GM04504 (cell line): ENCODE data around the gene ABL2.
A peak's percentile ranks its signal among the peaks of the same experiment; 100 is the strongest.
"Not testable (repeated sequence)": the region's sequence is repeated elsewhere in the genome, so short reads cannot be mapped to it uniquely, and the experiment has no call there.

ENCODE experiments used
- DNase-seq: peaks from one replicate; pipeline ENCODE4 v3.0.0-alpha.2; 2012; ENCODE audit warnings: low read depth

Gene ABL2

GRCh38 chr1:179169616-179170467, 59.6 kb downstream of the ABL2 start:
- peak; percentile 76 for DNase-seq

GRCh38 chr1:179168536-179168935, 60.9 kb downstream of the ABL2 start:
- DNase-seq: no peak

GRCh38 chr1:179167955-179168354, 61.5 kb downstream of the ABL2 start:
- no peak for DNase-seq

GRCh38 chr1:179167418-179167777, 62.1 kb downstream of the ABL2 start:
- DNase-seq: no peak

GRCh38 chr1:179166663-179167417, 62.6 kb downstream of the ABL2 start:
- peak; percentile 37 for DNase-seq

- no peak for DNase-seq
These were observed 65.0 kb downstream of the ABL2 start for GRCh38 chr1:179164494-179164893.

- no peak for DNase-seq
These were observed 72.8 kb downstream of the ABL2 start for GRCh38 chr1:179156708-179157107.

- DNase-seq: no peak
These were observed 73.5 kb downstream of the ABL2 start for GRCh38 chr1:179156026-179156425.

GRCh38 chr1:179155615-179156014, 73.9 kb downstream of the ABL2 start:
- no peak for DNase-seq

- no peak for DNase-seq
These were observed 75.0 kb downstream of the ABL2 start for GRCh38 chr1:179154437-179154836.

GRCh38 chr1:179153217-179153616, 76.3 kb downstream of the ABL2 start:
- no peak for DNase-seq

- no peak for DNase-seq
These were observed 77.4 kb downstream of the ABL2 start for GRCh38 chr1:179151908-179152682.

GRCh38 chr1:179146911-179147310, 82.6 kb downstream of the ABL2 start:
- DNase-seq: no peak

- DNase-seq: no peak
These were observed 83.0 kb downstream of the ABL2 start for GRCh38 chr1:179146476-179146875.

- no peak for DNase-seq
These were observed 84.0 kb downstream of the ABL2 start for GRCh38 chr1:179145521-179145920.

GRCh38 chr1:179144626-179145025, 84.9 kb downstream of the ABL2 start:
- no peak for DNase-seq

GRCh38 chr1:179143322-179143721, 86.2 kb downstream of the ABL2 start:
- peak; percentile 87 for DNase-seq

GRCh38 chr1:179142889-179143299, 86.6 kb downstream of the ABL2 start:
- DNase-seq: peak; percentile 94

GRCh38 chr1:179141592-179142251, 87.8 kb downstream of the ABL2 start:
- DNase-seq: peak; percentile 42

- DNase-seq: not testable (repeated sequence)
These were observed 90.7 kb downstream of the ABL2 start for GRCh38 chr1:179138755-179139154.

GRCh38 chr1:179137617-179138255, 91.7 kb downstream of the ABL2 start:
- no peak for DNase-seq
